Adrenal gland (tissue), 5 donors: ENCODE data around the gene HS6ST2.

Experiments
- CTCF ChIP-seq, 6 experiments: fragments of 450-650 bp in 4 of 6; fragments of 200-600 bp in 2 of 6; sonication (generic) in 1 of 6; IDR thresholded peaks; 1 replicate in 5 of 6; 2 replicates in 1 of 6; pipeline versions ENCODE4 v1.5.1 to v1.8.0; 2016 to 2021; ENCODE audit warnings: antibody characterized with exemption in 6 of 6, mild to moderate bottlenecking in 2 of 6, moderate library complexity in 1 of 6
- POLR2A ChIP-seq, 2 donors: fragments of 450-650 bp; IDR thresholded peaks; one replicate each; pipeline ENCODE4 v1.6.1; 2017; ENCODE audit warnings: antibody characterized with exemption in 2 of 2, mild to moderate bottlenecking in 2 of 2, moderate library complexity in 1 of 2
- donor health status: DM: no; HTN: no; CAD: no.

GRCh38 chrX:132742246-132742645 lies 216.2 kb downstream of the HS6ST2 start:
- TF ChIP-seq CTCF (IDR thresholded peaks at IDR 0.05) (no peak), POLR2A (IDR thresholded peaks at IDR 0.05) (no peak)
